NCI-H226 (cell line): Measurements from ENCODE around the gene CD79B.
"Not testable (repeated sequence)": the region's sequence is repeated elsewhere in the genome, so short reads cannot be mapped to it uniquely, and the experiment has no call there.

Experiments
- DNase-seq: peaks from one replicate; pipeline ENCODE4 v3.0.0-alpha.2; 2015

Gene CD79B

GRCh38 chr17:63909586-63909985, 22.5 kb downstream of the CD79B start:
- not testable (repeated sequence) for DNase-seq

GRCh38 chr17:63907161-63907778, 24.9 kb downstream of the CD79B start:
- DNase-seq: not testable (repeated sequence)

GRCh38 chr17:63904796-63905195, 27.3 kb downstream of the CD79B start:
- not testable (repeated sequence) for DNase-seq

GRCh38 chr17:63903787-63904201, 28.3 kb downstream of the CD79B start:
- DNase-seq: not testable (repeated sequence)

GRCh38 chr17:63901971-63902370, 30.2 kb downstream of the CD79B start:
- DNase-seq: not testable (repeated sequence)

GRCh38 chr17:63898899-63899798, 33.0 kb downstream of the CD79B start:
- not testable (repeated sequence) for DNase-seq

- DNase-seq: not testable (repeated sequence)
These were observed 35.4 kb downstream of the CD79B start, which contains the start of gene CSH1 for GRCh38 chr17:63896524-63897354. CSH1 (minus strand) TSS chr17:63896574; CDS start chr17:63896511, 63 bp downstream.

- not testable (repeated sequence) for DNase-seq
These were observed 37.3 kb downstream of the CD79B start for GRCh38 chr17:63894821-63895220.

- not testable (repeated sequence) for DNase-seq
These were observed 38.1 kb downstream of the CD79B start for GRCh38 chr17:63894021-63894420.

GRCh38 chr17:63892316-63893037, 39.7 kb downstream of the CD79B start:
- not testable (repeated sequence) for DNase-seq

- peak; percentile 15 for DNase-seq
These were observed 42.9 kb downstream of the CD79B start for GRCh38 chr17:63889026-63889848.

GRCh38 chr17:63885119-63885518, 47.0 kb downstream of the CD79B start:
- DNase-seq: not testable (repeated sequence)

- DNase-seq: not testable (repeated sequence)
These were observed 49.5 kb downstream of the CD79B start for GRCh38 chr17:63882626-63883126.

- DNase-seq: peak; percentile 53
These were observed 50.1 kb downstream of the CD79B start, which contains the start of gene GH2 for GRCh38 chr17:63881935-63882601. GH2 (minus strand) TSS chr17:63881944; CDS start chr17:63881801, 143 bp downstream.

GRCh38 chr17:63881337-63881736, 50.8 kb downstream of the CD79B start:
- not testable (repeated sequence) for DNase-seq

- no peak for DNase-seq
These were observed 51.4 kb downstream of the CD79B start for GRCh38 chr17:63880706-63881105.
